ENCODE measurements around the gene PLAAT5. TPM values are rescaled to one million over a fixed set of nuclear protein-coding genes. Genes with fewer than 3 reads are reported as not detected.

Gene PLAAT5
- total and polyA plus RNA-seq, 2 of the 8 experiments (the other 6 are each of a cell fraction or from before 2014, with no cell fraction given) = 16.0 to 18.7 TPM

DNA sequence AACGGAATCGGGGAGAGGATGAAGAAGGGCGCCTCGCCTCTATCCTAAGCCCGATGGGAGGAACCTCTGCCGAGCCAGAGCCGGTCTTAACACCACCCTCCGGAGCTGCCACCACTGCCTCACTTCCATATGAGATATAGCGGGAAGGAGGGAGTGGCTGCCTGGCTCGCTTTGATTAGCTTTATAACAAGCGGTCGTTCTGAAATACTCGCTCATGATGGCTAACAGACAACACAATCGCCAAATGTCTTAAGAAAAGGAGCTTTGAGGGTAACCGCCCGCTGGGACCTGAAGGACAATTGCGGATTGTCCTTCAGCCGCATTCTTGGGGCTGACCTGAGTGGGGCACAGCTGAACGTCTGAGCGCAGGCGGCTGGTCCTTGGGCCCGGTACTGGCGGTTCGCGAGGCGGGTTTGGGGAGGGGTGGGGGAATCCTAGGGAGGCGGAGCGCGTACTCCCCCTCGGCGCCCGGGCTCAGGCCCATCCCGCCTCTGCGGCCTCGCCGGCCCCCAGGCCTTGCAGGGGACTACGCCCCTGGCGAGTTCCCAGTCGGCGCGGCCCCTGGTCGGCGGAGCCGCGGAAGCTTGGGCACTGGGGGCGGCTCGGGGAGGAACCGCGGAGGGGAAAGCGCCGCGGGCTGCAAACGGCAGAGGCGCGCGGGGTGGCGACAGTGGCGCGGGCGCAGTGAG, at the start of gene PLAAT5 (continued):
- TF ChIP-seq, protein P1, sequence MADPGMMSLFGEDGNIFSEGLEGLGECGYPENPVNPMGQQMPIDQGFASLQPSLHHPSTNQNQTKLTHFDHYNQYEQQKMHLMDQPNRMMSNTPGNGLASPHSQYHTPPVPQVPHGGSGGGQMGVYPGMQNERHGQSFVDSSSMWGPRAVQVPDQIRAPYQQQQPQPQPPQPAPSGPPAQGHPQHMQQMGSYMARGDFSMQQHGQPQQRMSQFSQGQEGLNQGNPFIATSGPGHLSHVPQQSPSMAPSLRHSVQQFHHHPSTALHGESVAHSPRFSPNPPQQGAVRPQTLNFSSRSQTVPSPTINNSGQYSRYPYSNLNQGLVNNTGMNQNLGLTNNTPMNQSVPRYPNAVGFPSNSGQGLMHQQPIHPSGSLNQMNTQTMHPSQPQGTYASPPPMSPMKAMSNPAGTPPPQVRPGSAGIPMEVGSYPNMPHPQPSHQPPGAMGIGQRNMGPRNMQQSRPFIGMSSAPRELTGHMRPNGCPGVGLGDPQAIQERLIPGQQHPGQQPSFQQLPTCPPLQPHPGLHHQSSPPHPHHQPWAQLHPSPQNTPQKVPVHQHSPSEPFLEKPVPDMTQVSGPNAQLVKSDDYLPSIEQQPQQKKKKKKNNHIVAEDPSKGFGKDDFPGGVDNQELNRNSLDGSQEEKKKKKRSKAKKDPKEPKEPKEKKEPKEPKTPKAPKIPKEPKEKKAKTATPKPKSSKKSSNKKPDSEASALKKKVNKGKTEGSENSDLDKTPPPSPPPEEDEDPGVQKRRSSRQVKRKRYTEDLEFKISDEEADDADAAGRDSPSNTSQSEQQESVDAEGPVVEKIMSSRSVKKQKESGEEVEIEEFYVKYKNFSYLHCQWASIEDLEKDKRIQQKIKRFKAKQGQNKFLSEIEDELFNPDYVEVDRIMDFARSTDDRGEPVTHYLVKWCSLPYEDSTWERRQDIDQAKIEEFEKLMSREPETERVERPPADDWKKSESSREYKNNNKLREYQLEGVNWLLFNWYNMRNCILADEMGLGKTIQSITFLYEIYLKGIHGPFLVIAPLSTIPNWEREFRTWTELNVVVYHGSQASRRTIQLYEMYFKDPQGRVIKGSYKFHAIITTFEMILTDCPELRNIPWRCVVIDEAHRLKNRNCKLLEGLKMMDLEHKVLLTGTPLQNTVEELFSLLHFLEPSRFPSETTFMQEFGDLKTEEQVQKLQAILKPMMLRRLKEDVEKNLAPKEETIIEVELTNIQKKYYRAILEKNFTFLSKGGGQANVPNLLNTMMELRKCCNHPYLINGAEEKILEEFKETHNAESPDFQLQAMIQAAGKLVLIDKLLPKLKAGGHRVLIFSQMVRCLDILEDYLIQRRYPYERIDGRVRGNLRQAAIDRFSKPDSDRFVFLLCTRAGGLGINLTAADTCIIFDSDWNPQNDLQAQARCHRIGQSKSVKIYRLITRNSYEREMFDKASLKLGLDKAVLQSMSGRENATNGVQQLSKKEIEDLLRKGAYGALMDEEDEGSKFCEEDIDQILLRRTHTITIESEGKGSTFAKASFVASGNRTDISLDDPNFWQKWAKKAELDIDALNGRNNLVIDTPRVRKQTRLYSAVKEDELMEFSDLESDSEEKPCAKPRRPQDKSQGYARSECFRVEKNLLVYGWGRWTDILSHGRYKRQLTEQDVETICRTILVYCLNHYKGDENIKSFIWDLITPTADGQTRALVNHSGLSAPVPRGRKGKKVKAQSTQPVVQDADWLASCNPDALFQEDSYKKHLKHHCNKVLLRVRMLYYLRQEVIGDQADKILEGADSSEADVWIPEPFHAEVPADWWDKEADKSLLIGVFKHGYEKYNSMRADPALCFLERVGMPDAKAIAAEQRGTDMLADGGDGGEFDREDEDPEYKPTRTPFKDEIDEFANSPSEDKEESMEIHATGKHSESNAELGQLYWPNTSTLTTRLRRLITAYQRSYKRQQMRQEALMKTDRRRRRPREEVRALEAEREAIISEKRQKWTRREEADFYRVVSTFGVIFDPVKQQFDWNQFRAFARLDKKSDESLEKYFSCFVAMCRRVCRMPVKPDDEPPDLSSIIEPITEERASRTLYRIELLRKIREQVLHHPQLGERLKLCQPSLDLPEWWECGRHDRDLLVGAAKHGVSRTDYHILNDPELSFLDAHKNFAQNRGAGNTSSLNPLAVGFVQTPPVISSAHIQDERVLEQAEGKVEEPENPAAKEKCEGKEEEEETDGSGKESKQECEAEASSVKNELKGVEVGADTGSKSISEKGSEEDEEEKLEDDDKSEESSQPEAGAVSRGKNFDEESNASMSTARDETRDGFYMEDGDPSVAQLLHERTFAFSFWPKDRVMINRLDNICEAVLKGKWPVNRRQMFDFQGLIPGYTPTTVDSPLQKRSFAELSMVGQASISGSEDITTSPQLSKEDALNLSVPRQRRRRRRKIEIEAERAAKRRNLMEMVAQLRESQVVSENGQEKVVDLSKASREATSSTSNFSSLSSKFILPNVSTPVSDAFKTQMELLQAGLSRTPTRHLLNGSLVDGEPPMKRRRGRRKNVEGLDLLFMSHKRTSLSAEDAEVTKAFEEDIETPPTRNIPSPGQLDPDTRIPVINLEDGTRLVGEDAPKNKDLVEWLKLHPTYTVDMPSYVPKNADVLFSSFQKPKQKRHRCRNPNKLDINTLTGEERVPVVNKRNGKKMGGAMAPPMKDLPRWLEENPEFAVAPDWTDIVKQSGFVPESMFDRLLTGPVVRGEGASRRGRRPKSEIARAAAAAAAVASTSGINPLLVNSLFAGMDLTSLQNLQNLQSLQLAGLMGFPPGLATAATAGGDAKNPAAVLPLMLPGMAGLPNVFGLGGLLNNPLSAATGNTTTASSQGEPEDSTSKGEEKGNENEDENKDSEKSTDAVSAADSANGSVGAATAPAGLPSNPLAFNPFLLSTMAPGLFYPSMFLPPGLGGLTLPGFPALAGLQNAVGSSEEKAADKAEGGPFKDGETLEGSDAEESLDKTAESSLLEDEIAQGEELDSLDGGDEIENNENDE (IDR thresholded peaks at IDR 0.05; ENCODE audit: insufficient replicate concordance, low read length) = no peak
- TF ChIP-seq TBP (IDR thresholded peaks at IDR 0.05; ENCODE audit: low read depth, low read length) = peak; percentile 8; the same call in 1 of the 2 replicates
- TF ChIP-seq MAFK (IDR thresholded peaks at IDR 0.05; ENCODE audit: low read depth, low read length) = no peak
- TF ChIP-seq PHF8 (conservative IDR thresholded peaks at IDR 0.05; ENCODE audit: low read depth, low read length) = 0 out of 2 replicates have a peak, but pooled peaks have one; percentile 38
- TF ChIP-seq SIN3A (conservative IDR thresholded peaks at IDR 0.05 in 1 of 2, IDR thresholded peaks at IDR 0.05 in 1 of 2; ENCODE audit: low read depth in 1 of 2, low read length in 2 of 2) = peak in 1 of 2 experiments; percentile 46; a peak in 1 of 4 replicates
- 0 out of 4 replicates have a peak, but pooled peaks of 1 of the 2 experiments have one; percentile 33 for TF ChIP-seq HDAC2 (IDR thresholded peaks at IDR 0.05; ENCODE audit: borderline replicate concordance in 1 of 2, low read depth in 2 of 2, low read length in 2 of 2)
- no peak for TF ChIP-seq BACH1 (IDR thresholded peaks at IDR 0.05; ENCODE audit: low read length)
- TF ChIP-seq, protein P2, sequence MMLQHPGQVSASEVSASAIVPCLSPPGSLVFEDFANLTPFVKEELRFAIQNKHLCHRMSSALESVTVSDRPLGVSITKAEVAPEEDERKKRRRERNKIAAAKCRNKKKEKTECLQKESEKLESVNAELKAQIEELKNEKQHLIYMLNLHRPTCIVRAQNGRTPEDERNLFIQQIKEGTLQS (IDR thresholded peaks at IDR 0.05; ENCODE audit: insufficient read depth, low read depth, low read length) = no peak
